GM10248 (cell line): ENCODE measurements around the gene RGS6.

Source experiments
- CTCF ChIA-PET: fragments of 300-600 bp; sonication (Branson Sonifier 250); formaldehyde crosslinking; extraction: SDS; loops from one replicate; lab custom pipeline; 2021; ENCODE audit warnings: antibody characterized with exemption; lab: Yijun Ruan, JAX
- POLR2A ChIA-PET: fragments of 350-650 bp; sonication (Branson Sonifier 250); formaldehyde crosslinking; extraction: SDS; loops from one replicate; lab custom pipeline; 2020; ENCODE audit warnings: antibody characterized with exemption; lab: Yijun Ruan, JAX
- DNase-seq: peaks from one replicate; pipeline ENCODE4 v3.0.0; 2012; ENCODE audit errors: extremely low spot score
- CTCF ChIP-seq: IDR thresholded peaks from 2 replicates; pipeline ENCODE4 v1.5.1; 2012; ENCODE audit warnings: mild to moderate bottlenecking, low read depth; ENCODE audit errors: extremely low read depth, missing control alignments, control extremely low read depth

The RGS6 gene

GRCh38 chr14:72603639-72604038, 671.4 kb downstream of the RGS6 start:
- DNase-seq = no peak
- no peak for TF ChIP-seq CTCF
- ChIA-PET CTCF (no interaction called here), POLR2A (no interaction called here)

- ChIA-PET CTCF (no interaction called here), POLR2A (no interaction called here)
- no peak for DNase-seq
- TF ChIP-seq CTCF = no peak
Observed at GRCh38 chr14:72604133-72604532, 671.9 kb downstream of the RGS6 start.

GRCh38 chr14:72605096-72605920, 673.1 kb downstream of the RGS6 start:
- TF ChIP-seq CTCF = no peak
- DNase-seq = no peak
- ChIA-PET POLR2A (no interaction called here), CTCF (no interaction called here)

GRCh38 chr14:72605921-72606220, 673.6 kb downstream of the RGS6 start:
- DNase-seq = no peak
- POLR2A ChIA-PET = no interaction called here
- CTCF ChIA-PET = no interaction called here
- TF ChIP-seq CTCF = no peak

- CTCF ChIA-PET = no interaction called here
- POLR2A ChIA-PET = no interaction called here
- no peak for TF ChIP-seq CTCF
- DNase-seq = no peak
Observed at GRCh38 chr14:72606879-72607278, 674.6 kb downstream of the RGS6 start.

GRCh38 chr14:72607386-72608130, 675.3 kb downstream of the RGS6 start:
- POLR2A ChIA-PET = no interaction called here
- CTCF ChIA-PET = interaction anchor here (1.4 kb wide), 1 partner anchor 93 kb away, joined by 4 read pairs; no protein-coding TSS in a partner anchor
- no peak for DNase-seq
- TF ChIP-seq CTCF = no peak
